Germinal center (tissue), 1 donor: ENCODE data around the gene WHRN.

Source experiments
- DNase-seq: peaks from one replicate; pipeline ENCODE4 v3.0.0; 2012; ENCODE audit warnings: mixed read lengths, low spot score

The WHRN gene

DNA sequence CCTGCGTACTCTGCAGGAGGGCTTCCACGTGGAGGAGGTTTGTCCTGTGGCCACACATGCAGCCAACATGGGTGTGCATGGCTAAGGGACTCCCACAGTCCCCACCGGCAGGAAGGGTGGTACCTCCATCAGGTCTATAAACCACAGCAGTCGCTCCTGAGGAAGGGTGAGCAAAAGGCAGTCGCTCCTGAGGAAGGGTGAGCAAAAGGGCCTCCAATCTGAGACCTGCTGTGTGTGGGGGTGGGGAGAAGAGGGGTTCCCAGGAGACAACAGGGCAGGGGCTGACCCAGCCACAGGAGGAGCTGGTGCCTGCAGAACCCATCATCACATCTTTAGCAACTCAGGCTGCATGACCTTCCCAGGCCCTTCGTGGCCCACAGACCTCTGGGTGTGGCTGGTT, 87.2 kb downstream of the WHRN start:
- no peak for DNase-seq

DNA sequence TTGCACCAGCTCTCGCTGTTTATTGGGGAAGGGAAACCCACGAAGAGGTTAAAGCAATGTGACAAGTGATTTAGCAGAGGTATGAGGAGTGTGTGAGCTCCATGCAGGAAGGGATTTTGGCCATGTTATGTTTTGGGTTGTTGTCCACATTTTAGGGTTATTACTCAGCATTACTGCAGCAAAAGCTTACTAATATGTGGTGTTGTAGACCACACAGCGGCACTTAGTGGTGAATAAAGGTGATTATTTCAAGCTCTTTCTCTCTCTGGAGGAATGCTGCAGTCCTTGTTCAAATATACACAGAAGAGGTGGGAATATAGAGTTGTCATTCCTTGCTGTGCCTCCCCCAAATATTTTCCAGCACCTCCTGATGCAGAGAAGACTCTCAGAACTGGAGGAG, 87.8 kb downstream of the WHRN start:
- no peak for DNase-seq

DNA sequence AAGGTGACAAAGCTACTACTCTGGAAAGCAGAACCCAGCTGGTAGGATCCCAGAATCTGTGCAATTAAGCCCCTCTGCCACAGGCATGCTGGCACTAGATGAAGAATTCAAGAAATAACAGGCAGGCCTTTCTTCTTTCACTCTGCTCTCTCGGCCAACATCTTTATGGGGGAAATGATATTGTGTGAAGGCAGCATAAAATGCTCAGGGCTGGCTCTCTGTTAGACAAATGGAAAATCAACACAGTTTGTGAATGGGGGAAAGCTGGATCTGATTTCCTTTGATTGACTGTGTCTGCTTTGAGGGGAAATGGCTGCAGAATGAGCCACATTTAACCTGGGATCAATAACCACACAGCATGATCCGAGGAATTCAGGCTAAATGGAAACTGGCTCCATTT, 88.4 kb downstream of the WHRN start:
- no peak for DNase-seq

DNA sequence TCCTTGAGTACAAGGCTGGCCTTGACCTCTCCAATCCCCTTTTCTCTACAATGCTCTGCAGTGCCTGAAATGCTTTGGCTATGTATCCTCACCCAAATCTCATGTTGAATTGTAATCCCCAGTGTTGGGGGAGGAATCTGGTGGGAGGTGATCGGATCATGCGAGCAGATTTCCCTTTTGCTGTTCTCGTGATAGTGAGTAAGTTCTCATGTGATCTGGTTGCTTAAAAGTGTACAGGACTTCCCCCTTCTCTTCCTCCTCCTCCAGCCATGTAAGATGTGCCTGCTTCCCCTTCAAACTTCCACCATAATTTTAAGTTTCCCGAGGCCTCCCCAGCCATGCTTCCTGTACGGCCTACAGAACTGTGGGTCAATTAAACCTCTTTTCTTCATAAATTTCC, 89.0 kb downstream of the WHRN start:
- no peak for DNase-seq

DNA sequence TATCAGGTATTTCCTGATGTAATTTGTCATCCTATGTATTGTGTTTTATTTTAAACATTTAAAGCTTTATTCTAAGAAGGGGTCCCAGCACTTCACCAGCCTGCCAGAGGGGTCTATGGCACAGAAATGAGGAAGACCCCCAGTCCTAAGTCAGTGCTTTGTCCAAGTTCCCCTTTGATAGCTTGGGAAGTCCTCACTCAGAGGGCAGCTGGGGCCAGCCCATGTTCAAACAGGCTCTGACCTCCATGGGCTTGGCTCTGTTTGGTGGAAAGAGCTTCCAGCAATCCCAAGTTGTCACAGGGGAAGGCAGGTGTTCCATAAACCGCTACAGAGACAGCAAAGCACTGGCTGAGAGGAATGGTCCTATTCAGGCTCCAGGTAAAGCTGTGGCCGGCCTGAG, 90.9 kb downstream of the WHRN start:
- no peak for DNase-seq

DNA sequence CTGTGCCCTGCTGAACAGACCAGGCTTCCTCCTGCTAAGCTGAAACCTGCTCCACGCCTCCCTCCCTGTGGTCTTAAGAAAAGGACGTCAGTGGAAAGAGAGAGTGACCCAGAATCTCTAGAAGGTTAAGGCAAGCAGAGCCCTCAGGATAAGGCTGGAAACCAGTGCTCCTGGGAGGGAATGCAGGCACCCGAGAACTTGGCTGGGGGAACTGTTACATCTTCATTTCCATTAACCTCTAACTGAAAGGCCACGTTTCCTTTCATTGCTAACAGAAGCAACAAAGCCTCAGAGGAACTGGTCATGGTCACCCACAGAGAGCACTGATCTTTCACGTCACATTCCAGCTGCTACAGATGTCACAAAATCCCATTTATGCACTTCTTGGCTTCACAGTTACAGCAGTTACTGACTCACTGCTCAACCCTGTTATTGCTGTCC, 91.4 kb downstream of the WHRN start:
- DNase-seq: no peak

DNA sequence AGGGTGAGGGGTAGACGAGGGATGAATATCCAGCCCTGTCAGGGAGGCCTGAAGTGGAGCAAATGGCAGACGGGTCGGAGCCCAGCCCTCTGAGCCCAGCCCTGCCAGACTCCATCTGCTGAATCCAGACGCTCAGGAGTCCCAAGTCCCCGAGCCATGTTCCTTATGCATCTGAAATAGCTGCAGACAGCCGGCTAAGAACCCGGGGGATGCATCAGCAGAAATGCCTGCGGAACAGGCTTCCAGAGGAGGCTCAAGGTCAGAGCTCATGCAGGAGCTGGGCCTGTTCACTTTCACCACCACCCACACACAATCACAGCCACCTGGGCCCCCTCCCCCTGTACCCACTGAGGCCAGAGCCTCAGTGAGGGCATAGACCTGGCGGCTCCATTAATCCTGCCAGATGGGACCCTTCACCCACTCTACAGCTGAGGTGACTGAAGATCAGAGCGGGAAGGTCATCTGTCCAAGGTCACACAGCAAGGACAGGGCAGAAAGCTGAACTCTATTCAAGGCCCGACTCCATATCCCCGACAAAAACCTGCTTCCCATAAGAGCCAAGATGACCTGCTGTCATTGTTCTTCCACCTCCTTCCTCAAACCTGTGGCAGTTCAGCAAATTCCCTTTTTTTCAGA, 93.1 kb downstream of the WHRN start:
- no peak for DNase-seq

DNA sequence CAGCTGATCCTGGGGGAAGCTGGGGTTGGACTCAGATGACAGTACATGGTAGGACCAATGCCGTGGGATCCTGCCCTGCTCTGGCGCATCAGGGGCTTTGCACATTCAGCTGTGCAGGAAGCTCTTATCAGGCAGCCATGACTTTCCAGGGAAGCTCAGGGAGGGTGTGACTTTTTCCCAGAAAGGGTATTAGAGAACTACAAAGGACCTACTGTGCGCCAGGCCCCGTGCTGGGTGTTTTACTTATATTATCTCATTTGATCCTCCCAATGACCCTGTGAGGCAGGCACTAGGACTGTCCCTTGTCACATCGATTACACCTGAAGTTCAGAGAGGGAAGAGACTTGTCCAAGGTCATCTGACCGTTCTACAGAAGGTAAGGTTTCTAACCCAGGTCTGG, 93.8 kb downstream of the WHRN start:
- DNase-seq: no peak

DNA sequence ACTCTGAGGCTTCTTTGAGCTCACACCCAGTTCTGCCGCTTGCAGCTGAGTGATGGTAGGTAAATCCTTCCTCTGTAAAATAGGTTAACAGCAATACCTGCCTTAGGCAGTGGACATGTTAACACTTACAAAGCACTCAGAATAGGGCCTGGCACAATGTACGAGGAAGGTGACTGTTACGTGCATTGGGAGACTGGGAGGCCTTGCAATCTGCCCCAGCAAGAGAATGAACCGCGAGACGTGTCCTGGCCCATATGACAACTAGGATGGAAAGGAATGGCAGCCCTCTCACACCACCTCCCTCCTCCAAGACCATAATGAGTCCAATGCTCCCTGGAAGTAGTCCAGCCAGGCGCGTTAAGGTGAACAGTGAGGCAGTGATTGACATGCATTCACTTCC, 94.4 kb downstream of the WHRN start:
- no peak for DNase-seq

DNA sequence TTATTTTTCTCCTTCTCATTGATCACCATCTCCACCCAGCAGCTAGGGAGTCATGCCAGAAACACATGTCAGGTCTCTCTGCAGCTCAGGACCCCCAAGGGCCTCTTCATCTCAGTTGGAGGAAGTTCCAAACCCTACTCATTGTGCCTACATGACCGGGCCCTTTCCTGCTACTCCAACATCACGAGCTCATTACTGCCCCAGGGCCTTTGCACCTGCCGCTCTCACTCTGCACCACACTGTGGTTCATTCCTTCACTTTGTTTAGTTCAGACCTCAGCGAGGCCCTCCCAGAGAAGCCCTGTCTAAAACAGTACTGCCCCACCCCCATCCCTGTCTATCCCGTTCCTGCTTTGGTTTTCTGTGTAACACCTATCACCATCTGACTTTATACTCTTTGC, 95.4 kb downstream of the WHRN start:
- no peak for DNase-seq

DNA sequence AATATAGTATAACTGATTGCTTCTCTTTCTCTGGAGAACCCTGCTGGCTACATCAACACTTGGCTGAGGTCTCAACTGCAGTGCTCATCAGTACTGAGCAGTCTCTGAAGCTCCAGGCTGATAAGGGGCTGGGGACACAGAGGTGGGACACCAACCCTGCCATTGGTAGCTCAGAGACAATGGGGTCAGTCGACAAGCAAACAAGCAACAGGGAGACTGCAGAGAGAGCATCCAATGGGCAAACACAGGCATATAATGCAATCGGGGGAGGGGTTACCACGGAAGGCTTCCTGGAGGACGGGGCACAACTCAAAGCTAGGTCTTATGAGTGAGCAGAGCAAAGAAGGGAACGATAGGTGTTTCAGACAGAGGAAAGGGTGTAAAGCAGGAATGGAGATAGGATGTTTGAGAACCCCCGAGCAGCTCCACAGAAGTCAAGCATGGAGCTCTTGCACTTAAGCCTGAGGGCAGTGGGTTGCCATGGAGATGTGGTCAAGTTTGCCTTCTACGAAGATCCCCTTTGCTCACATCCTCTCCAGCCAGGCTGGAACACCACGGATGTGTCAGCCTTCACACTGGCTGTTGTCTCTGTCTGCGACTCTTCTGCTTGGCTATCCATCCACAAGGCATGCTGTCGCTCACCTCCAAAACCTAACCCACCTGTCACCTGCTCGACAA, 96.0 kb downstream of the WHRN start:
- no peak for DNase-seq

DNA sequence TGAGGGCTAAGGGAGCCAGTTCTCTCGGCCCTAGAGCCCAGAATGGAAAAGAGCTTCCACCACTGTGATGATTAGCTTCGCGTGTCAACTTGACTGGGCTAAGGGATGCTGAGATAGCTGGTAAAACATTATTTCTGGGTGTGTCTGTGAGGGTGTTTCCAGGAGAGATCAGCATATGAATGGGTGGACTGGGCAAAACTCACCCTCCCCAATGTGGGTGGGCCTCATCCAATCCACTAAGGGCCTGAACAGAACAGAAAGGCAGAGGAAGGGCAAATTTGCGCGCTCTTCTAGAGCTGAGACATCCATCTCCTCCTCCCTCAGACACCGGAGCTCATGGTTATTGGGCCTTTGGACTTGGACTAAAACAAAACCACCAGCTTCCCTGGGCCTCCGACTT, 96.6 kb downstream of the WHRN start:
- no peak for DNase-seq

DNA sequence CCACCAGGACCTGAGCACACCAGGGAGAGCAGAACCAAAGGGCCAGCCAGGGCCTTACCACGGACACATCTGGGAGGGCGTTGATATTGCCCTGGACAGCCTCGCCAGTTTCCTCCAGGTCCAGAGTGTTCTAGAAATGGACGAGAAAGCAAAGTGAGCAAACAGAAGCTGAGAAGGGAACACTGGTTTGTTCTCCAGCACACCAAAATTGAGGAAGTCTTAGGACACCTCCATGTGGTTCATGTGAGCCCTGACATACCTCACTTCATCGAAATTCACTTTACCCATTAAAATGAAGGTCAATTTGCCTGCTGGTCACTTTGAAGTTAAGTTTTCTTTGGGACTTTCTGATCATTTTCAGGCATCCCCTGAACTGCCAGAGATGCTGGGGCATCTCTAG, 97.4 kb downstream of the WHRN start:
- no peak for DNase-seq

DNA sequence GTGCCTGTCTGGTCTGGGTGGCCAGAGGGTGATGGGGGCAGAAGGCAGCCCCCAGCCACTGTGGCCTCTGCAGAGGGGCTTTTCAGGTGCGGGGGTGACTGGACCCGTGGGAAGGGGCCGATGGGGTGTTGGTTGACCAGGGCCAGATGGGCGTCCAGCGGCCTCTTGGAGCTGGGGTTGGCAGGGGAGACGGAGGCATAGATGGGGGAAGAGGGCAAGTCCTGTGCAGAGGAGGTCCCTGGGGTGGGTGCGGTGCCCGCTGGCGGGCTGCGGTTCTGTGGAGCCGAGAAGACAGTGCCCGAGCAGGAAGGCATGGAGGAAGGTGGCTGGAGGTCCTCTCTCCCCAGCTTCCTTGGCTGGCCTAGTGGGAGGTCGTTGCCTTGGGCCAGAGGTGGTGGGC, 98.8 kb downstream of the WHRN start:
- no peak for DNase-seq

DNA sequence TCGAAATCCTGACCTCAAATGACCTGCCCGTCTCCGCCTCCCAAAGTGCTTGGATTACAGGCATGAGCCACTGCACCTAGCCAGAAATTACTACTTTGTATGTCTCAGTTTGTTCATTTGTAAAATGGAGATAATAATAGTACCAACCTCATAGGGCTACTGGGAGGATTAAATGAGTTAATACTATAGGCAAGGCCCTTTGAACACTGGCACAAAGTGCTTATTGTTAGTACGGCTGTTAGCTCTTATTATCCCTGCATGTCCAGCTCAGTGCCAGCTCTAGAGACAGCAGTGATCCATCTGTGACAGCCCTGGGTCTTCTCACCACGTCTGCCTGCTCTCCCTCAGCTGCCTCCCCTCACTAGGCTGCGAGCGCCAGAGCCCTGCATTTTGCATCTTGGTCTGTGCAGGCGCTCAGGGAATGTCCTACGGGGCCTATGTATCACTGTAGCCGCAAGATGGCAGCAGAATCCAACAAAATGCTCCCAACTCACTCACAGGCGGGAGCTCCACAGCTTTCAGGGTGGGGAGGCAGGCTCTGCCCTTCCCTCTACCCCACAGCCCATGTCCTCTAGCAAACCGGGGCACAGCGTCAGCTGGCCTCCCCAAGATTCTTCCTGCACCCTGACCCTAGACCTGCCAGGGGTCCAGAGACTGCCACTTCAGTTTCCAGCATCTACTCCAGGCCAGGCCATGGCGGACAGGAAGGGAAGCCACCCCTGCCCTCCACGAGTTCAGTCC, 99.8 kb downstream of the WHRN start:
- DNase-seq: peak; percentile 87

DNA sequence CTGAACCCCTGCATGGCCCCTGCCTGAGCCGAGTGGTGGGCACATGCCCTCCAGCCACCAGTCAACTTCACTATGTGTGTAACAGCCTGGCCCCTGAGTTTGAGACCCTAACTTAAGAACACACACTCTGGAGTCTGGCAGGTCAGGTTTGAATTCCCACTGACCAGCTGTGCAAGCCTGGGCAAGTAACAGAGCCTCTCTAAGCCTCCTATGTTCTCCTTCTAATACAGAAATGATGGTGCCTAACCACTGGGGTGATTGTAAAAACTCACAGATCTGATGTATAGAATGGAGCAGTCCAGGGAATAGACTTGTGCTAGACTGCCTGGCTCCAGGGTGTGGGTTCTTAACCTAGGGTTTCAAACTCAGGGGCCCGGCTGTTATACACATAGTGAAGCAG, 100.7 kb downstream of the WHRN start:
- DNase-seq: no peak

DNA sequence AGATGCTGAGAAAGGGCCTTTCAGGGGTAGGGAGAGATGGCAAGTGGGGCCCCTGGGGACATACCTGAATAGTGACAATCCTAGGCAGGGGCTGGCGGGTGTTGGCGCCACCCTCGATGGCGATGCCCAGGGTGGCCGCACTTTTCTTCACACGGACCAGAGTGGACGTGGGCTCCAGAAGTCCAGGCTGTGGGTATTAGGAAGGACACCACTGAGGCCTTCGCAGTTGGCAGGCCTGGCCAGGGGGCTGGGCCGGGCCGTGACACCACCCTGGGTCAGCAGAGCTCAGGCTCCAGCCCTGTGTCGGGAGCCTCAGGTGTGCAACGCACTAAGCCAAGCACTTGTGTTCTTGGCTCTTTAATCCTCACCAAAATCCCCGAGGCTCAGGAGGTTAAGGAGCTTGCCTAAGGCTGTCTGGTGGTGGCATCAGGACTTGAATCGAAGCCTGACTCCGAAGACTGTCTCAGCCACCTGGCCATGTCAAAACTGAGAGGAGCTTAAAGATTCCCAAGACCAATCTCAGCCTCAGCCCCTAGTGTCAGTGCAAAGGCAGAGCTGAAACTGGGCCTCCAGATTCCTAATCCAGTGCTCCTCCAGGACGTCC, 102.0 kb downstream of the WHRN start:
- no peak for DNase-seq

DNA sequence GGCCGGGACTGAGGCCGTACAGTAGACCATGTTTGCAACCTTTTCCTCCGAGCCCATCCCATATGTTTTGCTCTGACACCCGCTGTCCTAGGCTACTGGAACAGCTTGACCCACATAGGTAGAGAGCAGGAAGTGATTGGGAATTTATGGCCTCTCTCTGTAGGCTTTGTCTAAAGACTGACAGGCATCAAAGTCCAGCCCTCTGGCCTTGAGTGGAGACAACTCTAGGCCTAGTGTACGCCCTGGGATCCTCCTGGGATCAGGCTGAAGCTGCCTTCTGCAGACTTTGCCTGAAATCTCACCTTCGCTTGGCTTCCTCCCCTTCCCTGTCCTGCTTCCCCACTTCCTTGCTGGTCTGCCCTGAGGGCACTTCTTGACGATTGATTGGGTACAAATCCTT, 103.9 kb downstream of the WHRN start:
- no peak for DNase-seq

DNA sequence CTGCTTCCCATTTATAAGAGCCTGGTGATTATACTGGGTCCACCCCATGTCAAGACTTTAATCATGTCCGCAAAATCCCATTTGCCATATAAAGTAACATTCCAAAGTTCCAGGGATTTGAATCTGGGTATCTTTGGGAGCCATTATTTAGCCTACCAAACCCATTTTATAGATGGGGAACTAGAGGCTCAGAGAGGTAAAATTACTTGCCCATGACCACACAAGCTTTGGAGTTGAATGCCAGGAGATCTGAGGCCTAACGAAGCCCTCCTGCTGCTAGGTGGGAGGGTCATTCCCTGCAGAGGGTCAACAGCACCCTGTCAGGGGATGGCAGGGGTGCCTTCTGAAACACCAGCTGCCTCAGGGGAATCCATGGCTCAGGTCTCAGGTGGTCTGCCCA, 104.5 kb downstream of the WHRN start:
- no peak for DNase-seq

DNA sequence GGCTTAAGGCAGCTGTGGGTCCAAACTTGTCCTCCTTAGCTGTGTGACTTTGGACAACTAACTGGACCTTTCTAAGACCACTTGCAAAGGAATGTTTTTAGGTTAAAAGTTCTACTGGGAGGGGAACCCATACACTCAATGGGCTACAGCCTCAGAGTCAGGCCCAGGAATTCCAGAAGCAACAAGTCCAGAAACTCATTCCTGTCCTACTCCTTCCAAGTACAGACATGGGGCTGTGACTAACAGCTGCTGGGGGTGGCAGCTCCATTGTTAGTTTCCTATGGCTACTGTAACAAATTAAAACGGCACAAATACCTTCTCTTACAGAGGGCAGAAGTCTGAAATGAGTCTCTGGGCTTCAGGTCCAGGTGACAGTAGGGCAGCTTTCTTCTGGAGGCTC, 105.1 kb downstream of the WHRN start:
- DNase-seq: no peak

DNA sequence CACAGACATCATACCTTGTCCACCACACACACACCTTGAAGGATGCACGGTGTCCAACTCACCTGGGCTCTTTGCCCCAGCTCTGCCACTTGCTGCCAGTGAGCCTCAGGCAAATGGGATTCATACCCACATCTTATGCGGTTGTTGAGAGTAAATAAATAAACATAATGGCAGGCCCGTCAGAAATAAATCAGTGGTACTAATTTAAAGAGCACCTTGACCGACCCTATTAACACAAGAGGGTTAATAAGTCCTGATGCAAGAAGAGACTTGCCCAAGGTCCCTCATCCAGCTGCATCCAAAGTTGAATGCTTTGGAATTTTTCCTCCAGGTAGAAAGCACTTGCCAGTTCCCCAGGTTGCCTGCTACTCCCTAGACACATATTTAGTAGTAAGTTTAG, 105.9 kb downstream of the WHRN start:
- DNase-seq: no peak

DNA sequence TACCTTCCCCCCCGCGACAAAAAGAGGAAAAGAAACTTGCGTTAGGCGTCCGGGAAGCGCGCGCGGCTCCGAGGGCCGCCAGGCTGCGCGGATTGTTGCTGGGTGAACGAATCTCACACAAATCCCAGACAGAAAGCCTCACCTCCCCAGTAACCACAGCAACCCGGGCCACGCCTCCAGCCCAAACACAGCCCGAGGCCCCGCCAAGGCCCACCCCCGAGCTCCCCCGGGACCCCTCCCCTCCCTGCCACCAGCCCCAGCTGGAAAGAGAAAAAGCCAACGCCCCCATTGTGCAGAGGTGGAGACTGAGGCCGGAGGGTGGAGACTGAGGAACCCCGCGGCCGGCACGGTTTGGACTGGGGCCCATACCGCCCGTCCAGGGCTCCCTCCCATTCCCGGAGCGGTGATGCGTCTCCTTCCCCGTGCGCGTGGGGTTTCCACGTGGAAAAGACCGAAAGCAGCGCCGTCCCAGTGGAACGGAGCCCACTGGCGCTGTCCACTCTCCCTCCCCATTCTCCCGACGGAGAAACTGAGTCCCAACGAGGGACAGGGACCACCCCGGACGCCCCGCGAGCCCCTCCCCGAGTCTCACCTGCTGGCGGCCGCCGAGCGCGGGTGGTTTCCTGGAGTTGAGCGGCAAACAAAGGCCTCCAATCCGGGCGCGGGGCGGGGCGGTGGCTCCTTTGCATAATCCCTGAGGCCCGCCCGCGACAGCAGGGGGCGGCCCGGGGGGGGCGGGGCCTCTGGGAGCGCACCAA, 107.2 kb downstream of the WHRN start:
- DNase-seq: peak; percentile 98
